Keratinocyte (primary cell): ENCODE measurements around the gene MCEMP1. TPM values are rescaled to one million over a fixed set of nuclear protein-coding genes. Genes with fewer than 3 reads are reported as not detected.

ENCODE experiments used
- DNase-seq: peaks from one replicate; pipeline ENCODE4 v3.0.0-alpha.2; 2011; ENCODE audit warnings: low read depth, missing footprints, low spot score
- FAIRE-seq: peaks from 2 replicates; lab custom pipeline; 2011; peaks lifted over from hg19 to GRCh38; lab: Jason Lieb, UNC
- H2AFZ ChIP-seq: 2 replicates; pipeline ENCODE4 v1.6.0; 2012; ENCODE audit warnings: low read length, control low read depth, inconsistent platforms; ENCODE audit not compliant: control insufficient read depth
- H3K27ac ChIP-seq: 2 replicates; pipeline ENCODE4 v1.5.1; 2011; ENCODE audit warnings: low read length; ENCODE audit not compliant: control insufficient read depth, insufficient read depth
- H3K27me3 ChIP-seq: 3 replicates; pipeline ENCODE4 v1.6.0; 2011; ENCODE audit warnings: low read length; ENCODE audit not compliant: control insufficient read depth, insufficient read depth; ENCODE audit errors: extremely low read depth
- H3K36me3 ChIP-seq, 2 experiments: 2 replicates in 1 of 2; 3 replicates in 1 of 2; pipeline ENCODE4 v1.5.1; 2011; ENCODE audit warnings: low read length in 2 of 2, mild to moderate bottlenecking in 1 of 2; ENCODE audit not compliant: control insufficient read depth in 2 of 2, insufficient read depth in 2 of 2; ENCODE audit errors: extremely low read depth in 1 of 2
- H3K4me1 ChIP-seq: 3 replicates; pipeline ENCODE4 v1.5.1; 2011; ENCODE audit warnings: low read length; ENCODE audit not compliant: control insufficient read depth, insufficient read depth; ENCODE audit errors: extremely low read depth
- H3K4me2 ChIP-seq: 3 replicates; pipeline ENCODE4 v1.6.0; 2011; ENCODE audit warnings: low read depth, low read length; ENCODE audit not compliant: control insufficient read depth, insufficient read depth; ENCODE audit errors: extremely low read depth
- H3K4me3 ChIP-seq, 3 experiments: fragments of 200-600 bp in 1 of 3; sonication (generic) in 1 of 3; 2 replicates in 2 of 3; 3 replicates in 1 of 3; pipeline ENCODE4 v1.5.1; 2011 to 2016; ENCODE audit warnings: low read length in 3 of 3, mild to moderate bottlenecking in 3 of 3, control low read depth in 2 of 3, inconsistent platforms in 1 of 3, low read depth in 1 of 3, mixed read lengths in 1 of 3, mixed run types in 1 of 3, moderate library complexity in 1 of 3; ENCODE audit not compliant: control insufficient read depth in 2 of 3, insufficient read depth in 2 of 3; ENCODE audit errors: extremely low read depth in 1 of 3
- H3K79me2 ChIP-seq: 2 replicates; pipeline ENCODE4 v1.6.0; 2012; ENCODE audit warnings: low read length; ENCODE audit not compliant: control insufficient read depth, insufficient read depth
- H3K9ac ChIP-seq: 3 replicates; pipeline ENCODE4 v1.6.0; 2011; ENCODE audit warnings: low read length; ENCODE audit not compliant: control insufficient read depth, insufficient read depth; ENCODE audit errors: extremely low read depth
- H3K9me1 ChIP-seq: 3 replicates; pipeline ENCODE4 v1.6.0; 2011; ENCODE audit warnings: low read length; ENCODE audit not compliant: control insufficient read depth, insufficient read depth; ENCODE audit errors: extremely low read depth
- H3K9me3 ChIP-seq: 2 replicates; pipeline ENCODE4 v1.5.1; 2012; ENCODE audit warnings: low read depth, low read length; ENCODE audit not compliant: control insufficient read depth
- H4K20me1 ChIP-seq: 3 replicates; pipeline ENCODE4 v1.6.0; 2011; ENCODE audit warnings: low read length; ENCODE audit not compliant: control insufficient read depth, insufficient read depth; ENCODE audit errors: extremely low read depth
- EZH2 ChIP-seq: IDR thresholded peaks from one replicate; pipeline ENCODE4 v1.6.1; 2012; ENCODE audit warnings: inconsistent platforms, mild to moderate bottlenecking, low read length, moderate library complexity
- dilution Hi-C: fragments of 300-500 bp; cut with MboI; formaldehyde crosslinking; loops from one replicate; pipeline ENCODE4 v1.7.0; 2020; ENCODE audit warnings: low sequenced_read_pairs; ENCODE audit not compliant: extremely low pct_ligation_motif_present
- polyA plus RNA-seq, 5 experiments: library from polyadenylated mRNA; depleted of rRNA in 3 of 5; stranded (reverse) in 3 of 5; stranded (forward) in 1 of 5; unstranded in 1 of 5; fragments of >200 nt; gene quantifications; 1 replicate in 1 of 5; 2 replicates in 3 of 5; 3 replicates in 1 of 5; pipeline versions ENCODE4 v1.2.1 to v1.2.3, GENCODE V29; 2011 to 2012; ENCODE audit warnings: missing spikeins in 2 of 5, low read depth in 1 of 5, low replicate concordance in 1 of 5
- TF ChIP-seq, protein P1 (sequence below), 3 experiments: IDR thresholded peaks in 1 of 3; conservative IDR thresholded peaks in 1 of 3; optimal IDR thresholded peaks in 1 of 3; 2 replicates in 2 of 3; 3 replicates in 1 of 3; pipeline versions ENCODE3 to v1.5.1; 2011; ENCODE audit warnings: low read length in 3 of 3, mild to moderate bottlenecking in 3 of 3, moderate library complexity in 2 of 3, control low read depth in 1 of 3, inconsistent platforms in 1 of 3; ENCODE audit not compliant: insufficient read depth in 2 of 3; ENCODE audit errors: extremely low read depth in 1 of 3

Gene MCEMP1
- polyA plus RNA-seq, 1 donor (not counting 4 experiments of a cell fraction or from before 2014, with no cell fraction given): not detected

DNA sequence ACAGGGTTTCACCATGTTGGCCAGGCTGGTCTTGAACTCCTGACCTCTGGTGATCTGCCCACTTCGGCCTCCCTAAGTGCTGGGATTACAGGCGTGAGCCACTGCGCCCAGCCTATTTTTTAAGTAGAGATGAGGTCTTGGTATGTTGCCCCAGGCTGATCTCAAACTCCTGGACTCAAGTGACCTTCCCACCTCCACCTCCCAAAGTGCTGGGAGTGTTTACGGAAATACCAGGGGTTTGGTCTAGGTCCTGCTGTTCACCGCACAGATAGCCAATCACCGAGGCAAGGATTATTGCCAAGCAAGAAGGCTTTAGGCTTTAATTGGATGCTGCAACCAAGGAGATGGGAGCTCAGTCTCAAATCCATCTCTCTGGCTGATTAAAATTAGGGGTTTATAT, 43.5 kb downstream of the MCEMP1 start:
- Histone ChIP-seq H3K27ac (no peak overlapping the region), H3K79me2 (no peaks in the 10 kb centered on the region), H3K9me3 (no peaks in the 10 kb centered on the region), H3K36me3 (no peaks in the 10 kb centered on the region), H3K27me3 (no peaks in the 10 kb centered on the region), H3K4me3 (no peak overlapping the region), H3K4me1 (no peaks in the 10 kb centered on the region), H3K4me2 (no peak overlapping the region), H4K20me1 (no peaks in the 10 kb centered on the region), H3K9me1 (no peaks in the 10 kb centered on the region), H2AFZ (no peak overlapping the region), H3K9ac (no peak overlapping the region)
- TF ChIP-seq, protein P1, sequence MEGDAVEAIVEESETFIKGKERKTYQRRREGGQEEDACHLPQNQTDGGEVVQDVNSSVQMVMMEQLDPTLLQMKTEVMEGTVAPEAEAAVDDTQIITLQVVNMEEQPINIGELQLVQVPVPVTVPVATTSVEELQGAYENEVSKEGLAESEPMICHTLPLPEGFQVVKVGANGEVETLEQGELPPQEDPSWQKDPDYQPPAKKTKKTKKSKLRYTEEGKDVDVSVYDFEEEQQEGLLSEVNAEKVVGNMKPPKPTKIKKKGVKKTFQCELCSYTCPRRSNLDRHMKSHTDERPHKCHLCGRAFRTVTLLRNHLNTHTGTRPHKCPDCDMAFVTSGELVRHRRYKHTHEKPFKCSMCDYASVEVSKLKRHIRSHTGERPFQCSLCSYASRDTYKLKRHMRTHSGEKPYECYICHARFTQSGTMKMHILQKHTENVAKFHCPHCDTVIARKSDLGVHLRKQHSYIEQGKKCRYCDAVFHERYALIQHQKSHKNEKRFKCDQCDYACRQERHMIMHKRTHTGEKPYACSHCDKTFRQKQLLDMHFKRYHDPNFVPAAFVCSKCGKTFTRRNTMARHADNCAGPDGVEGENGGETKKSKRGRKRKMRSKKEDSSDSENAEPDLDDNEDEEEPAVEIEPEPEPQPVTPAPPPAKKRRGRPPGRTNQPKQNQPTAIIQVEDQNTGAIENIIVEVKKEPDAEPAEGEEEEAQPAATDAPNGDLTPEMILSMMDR (optimal IDR thresholded peaks at IDR 0.05 in 1 of 3, IDR thresholded peaks at IDR 0.05 in 1 of 3, conservative IDR thresholded peaks at IDR 0.05 in 1 of 3; ENCODE audit: extremely low read depth in 1 of 3, insufficient read depth in 2 of 3, low read length in 3 of 3): no peak
- TF ChIP-seq EZH2: no peak
- dilution Hi-C loops: no loop called here
- DNase-seq (no peak), FAIRE-seq (no peak)

DNA sequence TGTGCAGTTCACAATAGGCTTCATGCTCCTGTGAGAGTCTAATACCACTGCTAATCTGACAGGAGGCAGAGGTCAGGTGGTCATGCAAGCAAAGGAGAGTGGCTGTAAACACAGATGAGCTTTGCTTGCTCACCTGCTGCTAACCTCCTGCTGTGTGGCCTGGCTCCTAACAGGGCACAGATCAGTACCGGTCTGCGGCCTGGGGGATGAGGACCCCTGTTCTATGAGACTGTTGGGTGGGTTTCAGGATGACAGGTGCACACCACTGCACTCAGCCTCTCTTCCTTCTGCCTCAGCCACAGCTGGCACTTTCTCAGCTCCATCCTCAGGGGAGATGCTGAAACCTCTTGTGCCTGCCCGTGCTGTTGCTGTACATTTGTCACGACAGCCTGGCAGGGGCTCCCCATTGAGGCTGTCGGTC, 45.4 kb downstream of the MCEMP1 start:
- dilution Hi-C loops: no loop called here
- Histone ChIP-seq H3K4me2 (no peak overlapping the region), H2AFZ (no peak overlapping the region), H3K9me1 (no peaks in the 10 kb centered on the region), H3K27ac (no peak overlapping the region), H3K4me1 (no peaks in the 10 kb centered on the region), H3K36me3 (no peaks in the 10 kb centered on the region), H4K20me1 (no peaks in the 10 kb centered on the region), H3K79me2 (no peaks in the 10 kb centered on the region), H3K9ac (no peak overlapping the region), H3K4me3 (no peak overlapping the region), H3K27me3 (no peaks in the 10 kb centered on the region), H3K9me3 (no peaks in the 10 kb centered on the region)
- TF ChIP-seq EZH2: no peak
- TF ChIP-seq, protein P1 (optimal IDR thresholded peaks at IDR 0.05 in 1 of 3, IDR thresholded peaks at IDR 0.05 in 1 of 3, conservative IDR thresholded peaks at IDR 0.05 in 1 of 3; ENCODE audit: extremely low read depth in 1 of 3, insufficient read depth in 2 of 3, low read length in 3 of 3): no peak
- DNase-seq (no peak), FAIRE-seq (no peak)
